CD14-positive monocyte (primary cell): ENCODE measurements around the gene PARL. TPM values are rescaled to one million over a fixed set of nuclear protein-coding genes. Genes with fewer than 3 reads are reported as not detected.
A peak's percentile ranks its signal among the peaks of the same experiment; 100 is the strongest.

ENCODE experiments used
- DNase-seq, 3 donors: peaks; one replicate each; pipeline ENCODE4 v3.0.0-alpha.2; 2011 to 2022
- H2AFZ ChIP-seq: 2 replicates; pipeline ENCODE4 v1.6.0; 2012; ENCODE audit warnings: mild to moderate bottlenecking, low read depth, low read length, inconsistent platforms; ENCODE audit not compliant: insufficient read depth, poor library complexity, severe bottlenecking
- H3K27ac ChIP-seq, 2 donors: 1 replicate in 1 of 2; 2 replicates in 1 of 2; pipeline ENCODE4 v1.5.1; 2012 to 2013; ENCODE audit warnings: low read length in 2 of 2, control low read depth in 1 of 2, inconsistent platforms in 1 of 2, low read depth in 1 of 2, mild to moderate bottlenecking in 1 of 2
- H3K27me3 ChIP-seq, 2 donors: one replicate each; pipeline versions ENCODE4 v1.6.0 to v1.6.1; 2011 to 2013; ENCODE audit warnings: low read length in 2 of 2; ENCODE audit not compliant: control insufficient read depth in 2 of 2, insufficient read depth in 2 of 2
- H3K36me3 ChIP-seq, 2 donors: replicated peaks in 1 of 2; 1 replicate in 1 of 2; 2 replicates in 1 of 2; pipeline versions ENCODE4 v1.5.1 to v1.6.1; 2012 to 2013; ENCODE audit warnings: low read length in 2 of 2, control low read depth in 1 of 2, inconsistent platforms in 1 of 2, mild to moderate bottlenecking in 1 of 2; ENCODE audit not compliant: insufficient read depth in 2 of 2, control insufficient read depth in 1 of 2
- H3K4me1 ChIP-seq, 2 donors: 1 replicate in 1 of 2; 2 replicates in 1 of 2; pipeline versions ENCODE4 v1.5.1 to v1.6.1; 2012 to 2013; ENCODE audit warnings: low read length in 2 of 2, control low read depth in 1 of 2, inconsistent platforms in 1 of 2, mild to moderate bottlenecking in 1 of 2, moderate library complexity in 1 of 2; ENCODE audit not compliant: insufficient read depth in 2 of 2, control insufficient read depth in 1 of 2
- H3K4me2 ChIP-seq: replicated peaks from 2 replicates; pipeline ENCODE3; 2012; ENCODE audit warnings: low read length, moderate library complexity, mild to moderate bottlenecking; ENCODE audit not compliant: poor library complexity, severe bottlenecking; ENCODE audit errors: extremely low read depth
- H3K4me3 ChIP-seq, 3 experiments: fragments of 200-600 bp in 1 of 3; sonication (generic) in 1 of 3; replicated peaks in 1 of 3; 1 replicate in 2 of 3; 2 replicates in 1 of 3; pipeline ENCODE4 v1.5.1; 2011 to 2013; ENCODE audit warnings: low read length in 3 of 3, mild to moderate bottlenecking in 3 of 3, control low read depth in 2 of 3, low read depth in 2 of 3, inconsistent platforms in 1 of 3, moderate library complexity in 1 of 3
- H3K79me2 ChIP-seq: 2 replicates; pipeline ENCODE4 v1.6.0; 2012; ENCODE audit warnings: mild to moderate bottlenecking, control low read depth, inconsistent platforms, low read length, moderate library complexity; ENCODE audit not compliant: insufficient read depth
- H3K9ac ChIP-seq: 2 replicates; pipeline ENCODE4 v1.6.0; 2017; ENCODE audit warnings: low read length, mild to moderate bottlenecking; ENCODE audit not compliant: insufficient read depth, poor library complexity, severe bottlenecking
- H3K9me3 ChIP-seq, 2 donors: replicated peaks in 1 of 2; 1 replicate in 1 of 2; 2 replicates in 1 of 2; pipeline versions ENCODE4 v1.5.1 to v1.6.1; 2012 to 2013; ENCODE audit warnings: low read length in 2 of 2, control low read depth in 1 of 2; ENCODE audit not compliant: control insufficient read depth in 1 of 2, insufficient read depth in 1 of 2
- H4K20me1 ChIP-seq: 2 replicates; pipeline ENCODE4 v1.6.0; 2012; ENCODE audit warnings: mild to moderate bottlenecking, low read length, control low read depth, moderate library complexity; ENCODE audit not compliant: insufficient read depth
- H3K27ac Mint-ChIP-seq, 7 donors: one replicate each; pipeline ENCODE4 v1.8.0; 2020; ENCODE audit warnings: mild to moderate bottlenecking in 7 of 7, mixed read lengths in 7 of 7, moderate library complexity in 6 of 7, inconsistent platforms in 2 of 7
- H3K27me3 Mint-ChIP-seq, 3 donors: one replicate each; pipeline ENCODE4 v1.8.0; 2021 to 2022; ENCODE audit warnings: low read depth in 3 of 3, mild to moderate bottlenecking in 3 of 3, mixed read lengths in 3 of 3, moderate library complexity in 3 of 3, inconsistent platforms in 1 of 3
- H3K36me3 Mint-ChIP-seq, 2 donors: one replicate each; pipeline ENCODE4 v1.8.0; 2020; ENCODE audit warnings: mixed read lengths in 2 of 2, inconsistent platforms in 1 of 2, mild to moderate bottlenecking in 1 of 2
- H3K4me1 Mint-ChIP-seq: one replicate; pipeline ENCODE4 v1.8.0; 2020; ENCODE audit warnings: mild to moderate bottlenecking, mixed read lengths
- H3K4me3 Mint-ChIP-seq, 2 donors: one replicate each; pipeline ENCODE4 v1.8.0; 2020; ENCODE audit warnings: mild to moderate bottlenecking in 2 of 2, mixed read lengths in 2 of 2, moderate library complexity in 1 of 2
- H3K9me3 Mint-ChIP-seq, 7 donors: one replicate each; pipeline ENCODE4 v1.8.0; 2020 to 2022; ENCODE audit warnings: mixed read lengths in 7 of 7, mild to moderate bottlenecking in 6 of 7, moderate library complexity in 6 of 7, inconsistent platforms in 2 of 7
- WGBS: methylation state at CpG from one replicate; pipeline ENCODE4 v1.1.5; 2013; ENCODE audit warnings: missing lambda C conversion rate; ENCODE audit not compliant: insufficient coverage; 5-methylcytosine and 5-hydroxymethylcytosine counted together
- intact Hi-C, 2 donors: fragments of 100-400 bp; cut with micrococcal nuclease; formaldehyde crosslinking; loops; one replicate each; pipeline versions ENCODE4 v1.15.0 to v1.15.1; 2023
- polyA plus RNA-seq, 3 donors: library from polyadenylated mRNA; depleted of rRNA in 1 of 3; unstranded in 2 of 3; stranded (reverse) in 1 of 3; fragments of 300-500 nt in 2 of 3; fragments of >200 nt in 1 of 3; fragmentation: Illumina TruSeq in 2 of 3; gene quantifications; 1 replicate in 2 of 3; 2 replicates in 1 of 3; pipeline ENCODE4 v1.2.3, GENCODE V29; 2012 to 2021
- TF ChIP-seq, protein P1 (sequence below): fragments of 200-600 bp; IDR thresholded peaks from one replicate; pipeline ENCODE4 v1.8.0; 2022; ENCODE audit warnings: antibody characterized with exemption, mild to moderate bottlenecking

Gene PARL
- polyA plus RNA-seq, 3 donors = 65.6 to 196 (median 155) TPM

DNA sequence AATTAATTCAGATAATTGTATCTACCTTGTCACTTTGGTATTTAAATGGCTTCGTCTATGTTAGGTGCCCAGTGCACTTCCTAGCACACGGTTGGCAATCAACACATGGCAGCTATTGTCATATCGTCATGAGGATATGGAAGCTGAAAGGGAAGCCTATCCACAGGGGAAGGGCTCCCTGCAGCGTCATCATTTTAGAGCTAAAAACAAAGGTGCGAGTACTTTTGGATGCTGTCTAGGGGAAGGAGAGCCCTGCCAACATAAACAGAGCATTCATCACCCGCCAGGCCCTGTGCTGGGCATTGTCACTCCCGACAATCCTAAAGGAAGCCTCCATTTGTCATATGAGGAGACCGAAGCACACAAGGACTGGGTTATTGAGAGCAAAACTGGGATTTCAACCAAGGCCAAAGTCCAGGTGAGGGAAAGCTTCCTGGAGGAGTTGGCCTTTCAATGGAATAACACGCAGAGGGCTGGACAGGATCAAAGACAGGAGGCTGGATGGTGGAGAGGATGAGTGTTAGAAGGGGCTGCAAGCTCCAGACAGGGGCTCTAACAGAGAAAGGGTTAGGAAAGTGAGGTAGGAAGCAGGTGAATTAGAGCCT is 8.0 kb upstream of the PARL start:
- intact Hi-C loops = loop anchor here (5.0 to 10.0 kb wide), 6 partner anchors 122 to 392 kb away; partner anchors contain the start of genes ABCC5 (in 2 of the 2) and EIF2B5 (in 1 of the 2)
- Mint-ChIP-seq H3K4me3 (no peak overlapping the region), H3K36me3 (no peaks in the 10 kb centered on the region), H3K9me3 (no peaks in the 10 kb centered on the region), H3K27me3 (peaks cover 5 to 12% (median 5%) of the 10 kb centered on the region in 3 donors), H3K4me1 (peaks cover 9% of the 10 kb centered on the region), H3K27ac (peak overlapping the region in 1 of 7 donors; percentile 75)
- H3K4me1 ChIP-seq = no peaks in the 10 kb centered on the region
- TF ChIP-seq, protein P1, sequence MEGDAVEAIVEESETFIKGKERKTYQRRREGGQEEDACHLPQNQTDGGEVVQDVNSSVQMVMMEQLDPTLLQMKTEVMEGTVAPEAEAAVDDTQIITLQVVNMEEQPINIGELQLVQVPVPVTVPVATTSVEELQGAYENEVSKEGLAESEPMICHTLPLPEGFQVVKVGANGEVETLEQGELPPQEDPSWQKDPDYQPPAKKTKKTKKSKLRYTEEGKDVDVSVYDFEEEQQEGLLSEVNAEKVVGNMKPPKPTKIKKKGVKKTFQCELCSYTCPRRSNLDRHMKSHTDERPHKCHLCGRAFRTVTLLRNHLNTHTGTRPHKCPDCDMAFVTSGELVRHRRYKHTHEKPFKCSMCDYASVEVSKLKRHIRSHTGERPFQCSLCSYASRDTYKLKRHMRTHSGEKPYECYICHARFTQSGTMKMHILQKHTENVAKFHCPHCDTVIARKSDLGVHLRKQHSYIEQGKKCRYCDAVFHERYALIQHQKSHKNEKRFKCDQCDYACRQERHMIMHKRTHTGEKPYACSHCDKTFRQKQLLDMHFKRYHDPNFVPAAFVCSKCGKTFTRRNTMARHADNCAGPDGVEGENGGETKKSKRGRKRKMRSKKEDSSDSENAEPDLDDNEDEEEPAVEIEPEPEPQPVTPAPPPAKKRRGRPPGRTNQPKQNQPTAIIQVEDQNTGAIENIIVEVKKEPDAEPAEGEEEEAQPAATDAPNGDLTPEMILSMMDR = no peak
- no peaks in the 10 kb centered on the region for H4K20me1 ChIP-seq
- H3K36me3 ChIP-seq = no peaks in the 10 kb centered on the region
- H3K9ac ChIP-seq = no peak overlapping the region
- no peak overlapping the region for H3K4me2 ChIP-seq
- no peak overlapping the region for H3K27ac ChIP-seq
- H3K79me2 ChIP-seq = no peaks in the 10 kb centered on the region
- H3K27me3 ChIP-seq = no peaks in the 10 kb centered on the region
- no peak overlapping the region for H2AFZ ChIP-seq
- no peak overlapping the region for H3K4me3 ChIP-seq
- no peak for DNase-seq
- H3K9me3 ChIP-seq = no peaks in the 10 kb centered on the region
- WGBS = 91% methylated on average over 8 of the region's 9 CpGs

DNA sequence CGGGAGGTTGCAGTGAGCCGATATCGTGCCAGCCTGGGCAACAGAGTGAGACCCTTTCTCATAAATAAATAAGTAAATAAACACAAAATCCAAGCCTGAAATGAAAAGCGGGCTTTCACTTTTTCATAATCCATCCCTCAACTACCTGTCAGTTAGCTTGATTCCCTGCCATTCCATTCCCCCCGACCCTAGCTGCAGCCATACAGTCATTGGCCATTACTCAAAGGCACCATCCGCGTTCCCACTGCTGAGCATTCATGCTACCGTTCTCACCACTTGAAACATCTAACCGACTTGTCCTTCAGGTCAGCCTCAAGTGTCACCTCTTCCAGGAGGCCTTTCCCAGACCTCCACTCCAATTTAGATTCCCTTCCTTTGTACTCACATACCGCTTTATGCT is 1.1 kb upstream of the PARL start:
- Mint-ChIP-seq H3K9me3 (no peaks in the 10 kb centered on the region), H3K27ac (no peak overlapping the region), H3K36me3 (peaks cover 0 to 1% of the 10 kb centered on the region in 2 donors), H3K4me3 (no peak overlapping the region), H3K4me1 (peaks cover 35% of the 10 kb centered on the region), H3K27me3 (peaks cover 2 to 4% (median 2%) of the 10 kb centered on the region in 3 donors)
- 100% methylated on average over 6 of the region's 10 CpGs for WGBS
- Histone ChIP-seq H3K27me3 (no peaks in the 10 kb centered on the region), H4K20me1 (peaks cover 20% of the 10 kb centered on the region), H3K27ac (no peak overlapping the region), H3K4me1 (peaks cover 25 to 40% of the 10 kb centered on the region in 2 donors), H3K4me3 (no peak overlapping the region), H2AFZ (no peak overlapping the region), H3K4me2 (no peak overlapping the region), H3K36me3 (no peaks in the 10 kb centered on the region), H3K79me2 (peaks cover 39% of the 10 kb centered on the region), H3K9me3 (no peaks in the 10 kb centered on the region), H3K9ac (no peak overlapping the region)
- intact Hi-C loops = loop anchor here in 1 of 2 donors (10.0 kb wide), 1 partner anchor 421 kb away; no protein-coding TSS in a partner anchor
- TF ChIP-seq, protein P1 = no peak
- DNase-seq = no peak
